B cell (primary cell): ENCODE results near the gene TGFBR3L. TPM values are rescaled to one million over a fixed set of nuclear protein-coding genes. Genes with fewer than 3 reads are reported as not detected.

Source experiments
- ATAC-seq: fragments of 200-7000 bp; cut with Tn5 transposase; one replicate; pipeline ENCODE4 v1.10.0; 2021; ENCODE audit warnings: low read depth, mild to moderate bottlenecking, moderate number of reproducible peaks, moderate library complexity
- CTCF ChIA-PET: fragments of 350-600 bp; sonication (Branson Sonifier 250); formaldehyde crosslinking; loops from one replicate; lab custom pipeline; 2021; ENCODE audit warnings: antibody characterized with exemption, inconsistent platforms; lab: Charles Lee
- POLR2A ChIA-PET: fragments of 350-600 bp; sonication (Branson Sonifier 250); formaldehyde crosslinking; loops from one replicate; lab custom pipeline; 2021; ENCODE audit warnings: antibody characterized with exemption; lab: Charles Lee
- DNase-seq: peaks from one replicate; pipeline ENCODE4 v3.0.0; 2013
- H2AFZ ChIP-seq: 2 replicates; pipeline ENCODE4 v1.6.1; 2012; ENCODE audit warnings: mild to moderate bottlenecking, low read depth, low read length; ENCODE audit not compliant: insufficient read depth, poor library complexity, severe bottlenecking
- H3K27ac ChIP-seq, 2 donors: 1 replicate in 1 of 2; 2 replicates in 1 of 2; pipeline ENCODE4 v1.5.1; 2012 to 2013; ENCODE audit warnings: low read length in 2 of 2, mild to moderate bottlenecking in 2 of 2, moderate library complexity in 1 of 2
- H3K27me3 ChIP-seq, 4 experiments: fragments of 200-600 bp in 1 of 4; sonication (generic) in 1 of 4; replicated peaks in 1 of 4; 1 replicate in 2 of 4; 2 replicates in 2 of 4; pipeline versions ENCODE4 v1.6.1 to v1.7.0; 2013 to 2016; ENCODE audit warnings: low read length in 3 of 4, mild to moderate bottlenecking in 2 of 4, mixed read lengths in 1 of 4, moderate library complexity in 1 of 4; ENCODE audit not compliant: insufficient read depth in 4 of 4, control insufficient read depth in 3 of 4; ENCODE audit errors: control extremely low read depth in 1 of 4
- H3K36me3 ChIP-seq, 2 experiments: replicated peaks in 1 of 2; 1 replicate in 1 of 2; 2 replicates in 1 of 2; pipeline versions ENCODE4 v1.6.1 to v1.7.1; 2013; ENCODE audit warnings: low read length in 1 of 2; ENCODE audit not compliant: insufficient read depth in 2 of 2, control insufficient read depth in 1 of 2; ENCODE audit errors: control extremely low read depth in 1 of 2, extremely low read depth in 1 of 2
- H3K4me1 ChIP-seq, 2 donors: fragments of 200-600 bp in 1 of 2; sonication (generic) in 1 of 2; 1 replicate in 1 of 2; 2 replicates in 1 of 2; pipeline versions ENCODE4 v1.5.1 to v1.6.1; 2013 to 2017; ENCODE audit warnings: low read length in 2 of 2; ENCODE audit not compliant: control insufficient read depth in 2 of 2, insufficient read depth in 2 of 2
- H3K4me2 ChIP-seq: replicated peaks from 2 replicates; pipeline ENCODE3; 2012; ENCODE audit warnings: mild to moderate bottlenecking, low read depth, low read length; ENCODE audit not compliant: poor library complexity, severe bottlenecking
- H3K4me3 ChIP-seq, 5 experiments: fragments of 200-600 bp in 1 of 5; sonication (generic) in 1 of 5; 1 replicate in 3 of 5; 2 replicates in 2 of 5; pipeline versions ENCODE4 v1.5.1 to v1.7.0; 2011 to 2016; ENCODE audit warnings: low read length in 4 of 5, mild to moderate bottlenecking in 4 of 5, low read depth in 2 of 5, control low read depth in 1 of 5, moderate library complexity in 1 of 5; ENCODE audit not compliant: insufficient read depth in 1 of 5; ENCODE audit errors: control extremely low read depth in 1 of 5, extremely low read depth in 1 of 5
- H3K79me2 ChIP-seq: fragments of 200-600 bp; sonication (generic); one replicate; pipeline ENCODE4 v1.6.0; 2016; ENCODE audit warnings: low read length; ENCODE audit not compliant: control insufficient read depth, insufficient read depth
- H3K9ac ChIP-seq: fragments of 200-600 bp; sonication (generic); 2 replicates; pipeline ENCODE4 v1.6.1; 2017; ENCODE audit warnings: mild to moderate bottlenecking, low read length, moderate library complexity
- H3K9me3 ChIP-seq, 3 donors: one replicate each; pipeline versions ENCODE4 v1.6.1 to v1.7.1; 2013; ENCODE audit warnings: low read length in 2 of 3; ENCODE audit not compliant: control insufficient read depth in 2 of 3, insufficient read depth in 1 of 3; ENCODE audit errors: control extremely low read depth in 1 of 3
- H4K20me1 ChIP-seq: 2 replicates; pipeline ENCODE4 v1.6.0; 2012; ENCODE audit warnings: mild to moderate bottlenecking, low read length; ENCODE audit not compliant: insufficient read depth, control insufficient read depth, poor library complexity, severe bottlenecking
- H3K27ac Mint-ChIP-seq: one replicate; pipeline ENCODE4 v1.8.0; 2021; ENCODE audit warnings: mixed read lengths
- H3K27me3 Mint-ChIP-seq: one replicate; pipeline ENCODE4 v1.8.0; 2021; ENCODE audit warnings: mixed read lengths
- H3K4me1 Mint-ChIP-seq: one replicate; pipeline ENCODE4 v1.8.0; 2021; ENCODE audit warnings: mixed read lengths
- H3K4me3 Mint-ChIP-seq: one replicate; pipeline ENCODE4 v1.8.0; 2021; ENCODE audit warnings: mixed read lengths
- H3K9me3 Mint-ChIP-seq: one replicate; pipeline ENCODE4 v1.8.0; 2022; ENCODE audit warnings: mixed read lengths; ENCODE audit not compliant: insufficient read depth
- CTCF ChIP-seq: fragments of 200-600 bp; IDR thresholded peaks from one replicate; pipeline ENCODE4 v1.8.0; 2022; ENCODE audit warnings: antibody characterized with exemption, mild to moderate bottlenecking
- EZH2 ChIP-seq: IDR thresholded peaks from 2 replicates; pipeline ENCODE4 v1.6.1; 2012; ENCODE audit warnings: borderline replicate concordance, low read depth, mild to moderate bottlenecking, moderate library complexity, low read length; ENCODE audit not compliant: insufficient read depth, poor library complexity, severe bottlenecking
- WGBS: methylation state at CpG from one replicate; pipeline ENCODE4 v1.1.5; 2013; ENCODE audit warnings: missing lambda C conversion rate; ENCODE audit not compliant: insufficient coverage; 5-methylcytosine and 5-hydroxymethylcytosine counted together
- intact Hi-C: fragments of 100-400 bp; cut with micrococcal nuclease; formaldehyde crosslinking; loops from one replicate; pipeline ENCODE4 v1.10.0; 2022
- polyA plus RNA-seq: library from polyadenylated mRNA; depleted of rRNA; stranded (reverse); fragments of >200 nt; gene quantifications from 2 replicates; pipeline ENCODE4 v1.2.3, GENCODE V29; 2012
- total RNA-seq, 2 donors: library from RNA; stranded (reverse); fragments of 120-200 nt in 1 of 2; gene quantifications; 1 replicate in 1 of 2; 2 replicates in 1 of 2; pipeline versions ENCODE4 v1.2.3 to v1.2.4, GENCODE V29; 2013 to 2022

TGFBR3L gene
- total and polyA plus RNA-seq, 2 donors (not counting 1 experiment from before 2014, with no cell fraction given) = 0.21 to 0.22 TPM

- Histone ChIP-seq H3K9ac (peak within 1 kb of the TSS; percentile 86), H2AFZ (peak within 1 kb of the TSS; percentile 89), H4K20me1 (peaks cover 43% of the 10 kb centered on the region), H3K9me3 (peaks cover 0 to 7% (median 0%) of the 10 kb centered on the region in 3 donors), H3K36me3 (peaks cover 0 to 10% of the 10 kb centered on the region in 2 experiments), H3K79me2 (peaks cover 48% of the 10 kb centered on the region), H3K4me3 (peak within 1 kb of the TSS; percentile 53 to 79 (median 73)), H3K27ac (peak within 1 kb of the TSS; percentile 67 to 82), H3K4me1 (peaks cover 20 to 21% of the 10 kb centered on the region in 2 donors), H3K27me3 (no peaks in the 10 kb centered on the region), H3K4me2 (peak within 1 kb of the TSS; percentile 89)
- Mint-ChIP-seq H3K9me3 (no peaks in the 10 kb centered on the region), H3K27me3 (no peaks in the 10 kb centered on the region), H3K27ac (peak within 1 kb of the TSS; percentile 99), H3K4me3 (peak within 1 kb of the TSS; percentile 95), H3K4me1 (peaks cover 29% of the 10 kb centered on the region)
- under 1% methylated on average over 85 of the region's 89 CpGs for WGBS
- ChIA-PET POLR2A (interaction anchor here (0.5 to 1.3 kb wide), 7 partner anchors 13 to 201 kb away, joined by 3 to 15 read pairs (median 5); partner anchors contain the start of genes SNAPC2 and TIMM44), CTCF (interaction anchor here (0.5 to 1.6 kb wide), 9 partner anchors 15 to 251 kb away, joined by 3 to 12 read pairs (median 4); partner anchors contain the start of genes SNAPC2 and TRAPPC5)
- peak; percentile 66 for TF ChIP-seq CTCF
- TF ChIP-seq EZH2 = no peak
- intact Hi-C loops = loop anchor here (1.0 kb wide), 4 partner anchors 17 to 74 kb away; partner anchors contain the start of genes SNAPC2 and TIMM44
- peak; percentile 100 for DNase-seq
- ATAC-seq = peak; percentile 89
Measured at GRCh38 chr19:7903244-7904073, 11.2 kb upstream of the TGFBR3L start, which contains the start of gene MAP2K7. TSS of gene MAP2K7 (plus strand) at chr19:7903877. CDS start at chr19:7903945, 68 bp downstream.
